GM18951 (cell line): Measurements from ENCODE around the gene FPR1.

Source experiments
- POLR2A ChIP-seq: IDR thresholded peaks from 4 replicates; pipeline ENCODE4 v1.6.1; 2011; ENCODE audit warnings: mild to moderate bottlenecking; ENCODE audit not compliant: insufficient read length, insufficient read depth; ENCODE audit errors: extremely low read depth
- in situ Hi-C: fragments of 300-500 bp; cut with MboI; formaldehyde crosslinking; loops from one replicate; pipeline ENCODE4 v1.12.0; 2022; ENCODE audit warnings: low sequenced_read_pairs, mixed read lengths, inconsistent platforms; ENCODE audit not compliant: unreplicated experiment

Gene FPR1

GRCh38 chr19:51715850-51716249 is 35.8 kb downstream of the FPR1 start:
- in situ Hi-C loops, result no loop called here
- TF ChIP-seq POLR2A, result no peak

GRCh38 chr19:51714848-51715247 is 36.8 kb downstream of the FPR1 start:
- in situ Hi-C loops, result no loop called here
- no peak for TF ChIP-seq POLR2A

GRCh38 chr19:51713319-51714285 is 38.1 kb downstream of the FPR1 start:
- in situ Hi-C loops, result no loop called here
- TF ChIP-seq POLR2A, result no peak

GRCh38 chr19:51712461-51713081 is 39.1 kb downstream of the FPR1 start:
- no peak for TF ChIP-seq POLR2A
- in situ Hi-C loops, result no loop called here

- in situ Hi-C loops, result no loop called here
- TF ChIP-seq POLR2A, result no peak
Measured at GRCh38 chr19:51711702-51712101, 40.0 kb downstream of the FPR1 start.

GRCh38 chr19:51710163-51710562 is 41.5 kb downstream of the FPR1 start:
- TF ChIP-seq POLR2A, result no peak
- in situ Hi-C loops, result no loop called here

GRCh38 chr19:51709575-51709974 is 42.1 kb downstream of the FPR1 start:
- no peak for TF ChIP-seq POLR2A
- in situ Hi-C loops, result no loop called here

GRCh38 chr19:51708811-51709210 is 42.9 kb downstream of the FPR1 start:
- no peak for TF ChIP-seq POLR2A

GRCh38 chr19:51706885-51707284 is 44.8 kb downstream of the FPR1 start:
- no peak for TF ChIP-seq POLR2A
- in situ Hi-C loops, result no loop called here

More at GRCh38 chr19:51708811-51709210, 42.9 kb downstream of the FPR1 start:
- in situ Hi-C loops, result no loop called here

- TF ChIP-seq POLR2A, result no peak
- in situ Hi-C loops, result no loop called here
Measured at GRCh38 chr19:51706296-51706695, 45.4 kb downstream of the FPR1 start.

- in situ Hi-C loops, result no loop called here
Measured at GRCh38 chr19:51704626-51705025, 47.1 kb downstream of the FPR1 start.

GRCh38 chr19:51703575-51704515 is 47.8 kb downstream of the FPR1 start:
- TF ChIP-seq POLR2A, result peak; percentile 95
- in situ Hi-C loops, result no loop called here

More at GRCh38 chr19:51704626-51705025, 47.1 kb downstream of the FPR1 start:
- TF ChIP-seq POLR2A, result no peak
